ENCODE measurements around the gene ACBD4. TPM values are rescaled to one million over a fixed set of nuclear protein-coding genes. Genes with fewer than 3 reads are reported as not detected.
A peak's percentile ranks its signal among the peaks of the same experiment; 100 is the strongest.

Gene ACBD4
- total and polyA plus RNA-seq, 2 of the 13 experiments (the other 11 are each of a cell fraction or from before 2014, with no cell fraction given) = 16.1 to 26.9 TPM

GRCh38 chr17:45172541-45173286 lies 37.2 kb downstream of the ACBD4 start (continued):
- TF ChIP-seq E2F5 (CRISPR knock-in tag; conservative IDR thresholded peaks at IDR 0.05) (no peak), PATZ1 (CRISPR knock-in tag; IDR thresholded peaks at IDR 0.05) (peak; percentile 99), HNRNPL (IDR thresholded peaks at IDR 0.05; ENCODE audit: low read depth, low read length) (peak; percentile 100), TOE1 (CRISPR knock-in tag; IDR thresholded peaks at IDR 0.05) (no peak), PAWR (CRISPR knock-in tag; IDR thresholded peaks at IDR 0.05; ENCODE audit: borderline replicate concordance) (0 out of 2 replicates have a peak, but pooled peaks have one; percentile 64), ZNF704 (CRISPR knock-in tag; IDR thresholded peaks at IDR 0.05; ENCODE audit: borderline replicate concordance) (0 out of 2 replicates have a peak, but pooled peaks have one; percentile 32), TEF (CRISPR knock-in tag; IDR thresholded peaks at IDR 0.05) (no peak), SP4 (CRISPR knock-in tag; IDR thresholded peaks at IDR 0.05) (0 out of 2 replicates have a peak, but pooled peaks have one; percentile 57), ZMYM2 (CRISPR knock-in tag; IDR thresholded peaks at IDR 0.05) (no peak), ZNF501 (CRISPR knock-in tag; IDR thresholded peaks at IDR 0.05) (no peak), ZNF567 (CRISPR knock-in tag; IDR thresholded peaks at IDR 0.05; ENCODE audit: borderline replicate concordance) (no peak), ZNF557 (CRISPR knock-in tag; IDR thresholded peaks at IDR 0.05) (no peak), HNF4G (IDR thresholded peaks at IDR 0.05; ENCODE audit: borderline replicate concordance, low read depth, low read length) (peak; percentile 72; the same call in 1 of the 2 replicates), HNF4G (CRISPR knock-in tag; IDR thresholded peaks at IDR 0.05; ENCODE audit: borderline replicate concordance, low read depth) (no peak), KLF15 (CRISPR knock-in tag; IDR thresholded peaks at IDR 0.05; ENCODE audit: borderline replicate concordance) (no peak), RERE (CRISPR knock-in tag; IDR thresholded peaks at IDR 0.05; ENCODE audit: low read depth) (0 out of 2 replicates have a peak, but pooled peaks have one; percentile 35), BCL6 (CRISPR knock-in tag; IDR thresholded peaks at IDR 0.05) (peak; percentile 58), FIP1L1 (IDR thresholded peaks at IDR 0.05; ENCODE audit: borderline replicate concordance, insufficient read depth, low read depth, low read length) (peak; percentile 86; the same call in 1 of the 2 replicates)
